ENCODE results near the gene NUP188. TPM values are rescaled to one million over a fixed set of nuclear protein-coding genes. Genes with fewer than 3 reads are reported as not detected.

Gene NUP188
- total RNA-seq, 1 experiment from 2014 or later: 136 TPM

DNA sequence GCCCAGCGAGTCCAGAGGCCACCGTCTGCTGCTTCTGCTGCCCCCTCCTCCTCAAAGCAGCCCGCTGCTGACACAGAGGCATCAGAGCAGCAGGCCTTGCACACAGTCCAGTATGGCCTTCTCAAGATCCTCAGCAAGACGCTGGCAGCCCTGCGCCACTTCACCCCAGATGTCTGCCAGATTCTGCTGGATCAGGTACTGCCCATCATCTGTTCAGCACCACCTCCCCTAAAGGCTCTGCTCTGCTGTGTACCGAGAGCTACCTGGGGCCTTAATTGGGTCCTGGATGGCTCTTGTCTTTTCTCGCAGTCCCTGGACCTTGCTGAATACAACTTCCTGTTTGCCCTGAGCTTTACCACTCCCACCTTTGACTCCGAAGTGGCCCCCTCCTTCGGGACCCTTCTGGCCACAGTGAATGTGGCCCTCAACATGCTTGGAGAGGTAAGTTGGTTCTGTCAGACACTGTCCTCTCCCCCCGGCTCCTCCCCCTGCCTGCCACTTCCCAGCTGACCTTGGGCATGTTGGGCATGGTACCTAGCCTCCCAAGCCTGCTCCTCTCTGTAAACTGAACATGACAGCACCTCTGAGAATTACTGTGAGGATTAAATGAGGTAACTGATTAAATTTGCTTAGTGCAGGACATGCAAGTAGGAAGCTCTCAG, 58.0 kb downstream of the NUP188 start:
- Histone ChIP-seq H3K36me3 (peaks cover 76% of the 10 kb centered on the region), H3K4me1 (no peaks in the 10 kb centered on the region), H3K27me3 (no peaks in the 10 kb centered on the region), H3K9me3 (replicated peaks) (no peaks in the 10 kb centered on the region), H3K27ac (no peak overlapping the region), H3K4me3 (no peak overlapping the region)
- no peak for DNase-seq

GRCh38 chr9:129006328-129007034, 59.0 kb downstream of the NUP188 start:
- H3K27ac ChIP-seq: no peak overlapping the region
- no peaks in the 10 kb centered on the region for H3K27me3 ChIP-seq
- peaks cover 5% of the 10 kb centered on the region; the same call in 1 of the 2 replicates for H3K4me1 ChIP-seq
- peak; percentile 77 to 85 for DNase-seq
- H3K9me3 ChIP-seq (replicated peaks): no peaks in the 10 kb centered on the region
- no peak overlapping the region for H3K4me3 ChIP-seq
- peaks cover 69% of the 10 kb centered on the region for H3K36me3 ChIP-seq

- H3K4me1 ChIP-seq: peaks cover 12% of the 10 kb centered on the region; the same call in 1 of the 2 replicates
- peak in 1 of 2 experiments; percentile 45 for DNase-seq
- no peaks in the 10 kb centered on the region for H3K27me3 ChIP-seq
- H3K4me3 ChIP-seq: no peak overlapping the region
- H3K27ac ChIP-seq: no peak overlapping the region
- H3K36me3 ChIP-seq: peaks cover 62% of the 10 kb centered on the region
- no peaks in the 10 kb centered on the region for H3K9me3 ChIP-seq (replicated peaks)
These were observed 59.7 kb downstream of the NUP188 start for GRCh38 chr9:129007035-129007765.

- Histone ChIP-seq H3K27ac (no peak overlapping the region), H3K9me3 (replicated peaks) (no peaks in the 10 kb centered on the region), H3K36me3 (peaks cover 55% of the 10 kb centered on the region), H3K27me3 (no peaks in the 10 kb centered on the region), H3K4me1 (peaks cover 13% of the 10 kb centered on the region; the same call in 1 of the 2 replicates), H3K4me3 (no peak overlapping the region)
- no peak for DNase-seq
These were observed 60.4 kb downstream of the NUP188 start for GRCh38 chr9:129007766-129008468.

DNA sequence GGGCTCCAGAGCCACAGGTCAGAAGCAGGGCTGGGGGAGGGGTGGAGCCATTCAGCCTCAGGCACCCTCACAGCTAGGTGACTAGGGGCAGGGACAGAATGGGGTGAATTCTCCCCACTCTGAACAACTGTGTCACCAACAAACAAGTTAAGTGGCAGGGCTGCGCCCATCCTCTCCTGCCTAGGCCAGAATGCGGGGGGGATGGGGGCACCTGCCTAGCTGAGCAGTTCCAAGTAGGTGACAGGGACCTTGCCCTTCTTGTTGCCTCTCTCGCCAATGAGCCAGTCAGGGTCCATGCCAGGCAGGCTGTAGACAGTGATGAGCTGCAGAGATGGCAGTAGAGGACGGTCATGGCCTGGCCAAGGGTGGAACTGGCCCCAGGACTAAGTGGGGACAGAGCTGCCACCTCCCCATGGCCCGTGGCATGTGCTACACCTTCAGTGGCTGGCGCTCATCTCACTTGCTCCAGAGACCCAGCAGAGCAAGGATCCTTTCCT, 61.0 kb downstream of the NUP188 start:
- H3K4me1 ChIP-seq: peaks cover 13% of the 10 kb centered on the region; the same call in 1 of the 2 replicates
- H3K36me3 ChIP-seq: peaks cover 49% of the 10 kb centered on the region

GRCh38 chr9:129008986-129009583, 61.6 kb downstream of the NUP188 start:
- Histone ChIP-seq H3K27me3 (no peaks in the 10 kb centered on the region), H3K27ac (no peak overlapping the region), H3K36me3 (peaks cover 43% of the 10 kb centered on the region), H3K9me3 (replicated peaks) (no peaks in the 10 kb centered on the region), H3K4me1 (peaks cover 13% of the 10 kb centered on the region; the same call in 1 of the 2 replicates), H3K4me3 (no peak overlapping the region)
- no peak for DNase-seq

More for the DNA sequence above, 61.0 kb downstream of the NUP188 start:
- DNase-seq: no peak
- Histone ChIP-seq H3K4me3 (no peak overlapping the region), H3K27ac (no peak overlapping the region), H3K9me3 (replicated peaks) (no peaks in the 10 kb centered on the region), H3K27me3 (no peaks in the 10 kb centered on the region)

DNA sequence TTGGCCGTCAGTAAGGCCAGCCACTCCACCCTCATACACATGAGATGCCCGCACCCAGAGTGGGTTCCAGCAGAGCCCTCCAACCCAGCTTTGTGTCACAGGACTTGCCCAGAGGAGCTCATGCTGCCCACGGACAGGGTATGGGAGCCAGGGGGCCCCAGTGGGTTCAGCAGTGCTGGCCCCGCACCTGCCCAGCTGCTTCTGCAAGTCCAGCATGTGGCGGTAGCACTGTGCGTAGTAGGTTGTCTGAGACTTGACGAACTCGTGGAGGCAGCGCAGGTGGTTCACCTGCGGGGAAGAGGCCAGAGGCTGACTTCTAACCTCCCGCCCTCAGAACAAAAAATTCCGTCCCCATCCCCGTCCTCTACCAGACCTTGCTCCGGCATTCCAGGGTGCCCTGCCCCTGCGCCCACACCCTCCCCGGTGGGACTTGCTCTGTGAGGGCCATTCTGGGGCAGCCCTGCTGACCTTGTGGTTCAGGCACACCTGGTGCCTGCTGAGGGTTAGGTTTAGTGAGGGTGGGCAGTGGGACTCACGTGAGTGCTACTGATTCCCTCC, 62.2 kb downstream of the NUP188 start:
- Histone ChIP-seq H3K27ac (no peak overlapping the region), H3K36me3 (peaks cover 39% of the 10 kb centered on the region), H3K4me3 (no peak overlapping the region), H3K9me3 (replicated peaks) (no peaks in the 10 kb centered on the region), H3K4me1 (peaks cover 13% of the 10 kb centered on the region; the same call in 1 of the 2 replicates), H3K27me3 (no peaks in the 10 kb centered on the region)
- DNase-seq: no peak

GRCh38 chr9:129010267-129010975, 62.9 kb downstream of the NUP188 start:
- Histone ChIP-seq H3K4me3 (no peak overlapping the region), H3K9me3 (replicated peaks) (no peaks in the 10 kb centered on the region), H3K27ac (no peak overlapping the region), H3K36me3 (peaks cover 33% of the 10 kb centered on the region), H3K27me3 (no peaks in the 10 kb centered on the region), H3K4me1 (peaks cover 13% of the 10 kb centered on the region; the same call in 1 of the 2 replicates)
- DNase-seq: no peak

DNA sequence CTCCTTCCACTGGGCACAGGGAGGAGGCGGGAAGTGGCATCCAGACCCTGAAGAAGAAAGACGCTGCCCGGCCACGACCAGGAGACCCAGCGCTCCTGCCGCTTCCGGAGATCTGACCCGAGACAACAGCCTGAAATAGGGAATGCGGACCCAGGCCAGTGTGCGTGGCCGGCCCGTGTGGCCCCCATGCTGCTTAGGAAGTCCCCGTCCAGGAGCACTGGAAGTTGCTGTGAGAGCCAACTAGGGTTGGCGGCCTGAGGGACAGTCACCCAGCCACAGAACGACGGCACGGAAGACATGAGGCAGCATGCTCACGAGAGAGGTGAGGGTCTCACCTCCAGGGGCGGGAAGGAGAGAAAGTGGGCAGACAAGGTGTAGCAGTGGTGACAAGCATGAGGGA, 63.7 kb downstream of the NUP188 start:
- peak overlapping the region; percentile 49 for H3K27ac ChIP-seq

DNA sequence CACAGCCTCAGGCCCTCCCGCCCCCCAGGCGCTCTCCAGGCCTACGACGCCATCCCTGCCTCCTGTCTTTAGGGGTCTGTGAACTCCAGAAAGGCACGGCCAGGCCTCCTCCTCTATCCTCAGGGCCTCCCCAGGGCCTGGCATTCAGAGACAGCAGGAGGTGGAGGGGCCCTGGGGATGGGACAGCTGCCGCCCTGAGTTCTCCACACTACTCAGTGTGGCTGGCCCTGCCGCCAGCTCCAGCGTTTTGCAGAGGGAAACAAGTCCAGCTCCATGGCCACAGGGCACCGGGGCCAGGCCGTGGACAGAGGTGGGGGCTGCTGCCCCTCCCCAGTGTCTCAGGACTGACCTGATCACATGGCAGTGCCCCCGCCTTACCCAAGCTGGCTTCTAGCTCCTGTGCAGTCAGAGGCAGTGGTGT, 64.3 kb downstream of the NUP188 start:
- DNase-seq: peak; percentile 81 to 82
- Histone ChIP-seq H3K27me3 (no peaks in the 10 kb centered on the region), H3K36me3 (peaks cover 22% of the 10 kb centered on the region), H3K9me3 (replicated peaks) (no peaks in the 10 kb centered on the region), H3K4me3 (no peak overlapping the region), H3K4me1 (peaks cover 13% of the 10 kb centered on the region; the same call in 1 of the 2 replicates), H3K27ac (peak overlapping the region; percentile 49)

More for the DNA sequence above, 63.7 kb downstream of the NUP188 start:
- Histone ChIP-seq H3K4me1 (peaks cover 13% of the 10 kb centered on the region; the same call in 1 of the 2 replicates), H3K36me3 (peaks cover 26% of the 10 kb centered on the region), H3K27me3 (no peaks in the 10 kb centered on the region), H3K4me3 (no peak overlapping the region), H3K9me3 (replicated peaks) (no peaks in the 10 kb centered on the region)
- no peak for DNase-seq

- Histone ChIP-seq H3K27ac (peak overlapping the region; percentile 49), H3K27me3 (no peaks in the 10 kb centered on the region), H3K9me3 (replicated peaks) (no peaks in the 10 kb centered on the region), H3K4me3 (no peak overlapping the region), H3K36me3 (peaks cover 16% of the 10 kb centered on the region), H3K4me1 (peaks cover 13% of the 10 kb centered on the region; the same call in 1 of the 2 replicates)
- no peak for DNase-seq
These were observed 64.8 kb downstream of the NUP188 start for GRCh38 chr9:129012343-129012742.

- no peak overlapping the region for H3K4me3 ChIP-seq
- H3K36me3 ChIP-seq: peaks cover 10% of the 10 kb centered on the region; the same call in 1 of the 2 replicates
- no peaks in the 10 kb centered on the region for H3K9me3 ChIP-seq (replicated peaks)
- H3K27ac ChIP-seq: no peak overlapping the region
- no peaks in the 10 kb centered on the region for H3K27me3 ChIP-seq
- peaks cover 13% of the 10 kb centered on the region; the same call in 1 of the 2 replicates for H3K4me1 ChIP-seq
- no peak for DNase-seq
These were observed 65.5 kb downstream of the NUP188 start for GRCh38 chr9:129012893-129013448.

DNA sequence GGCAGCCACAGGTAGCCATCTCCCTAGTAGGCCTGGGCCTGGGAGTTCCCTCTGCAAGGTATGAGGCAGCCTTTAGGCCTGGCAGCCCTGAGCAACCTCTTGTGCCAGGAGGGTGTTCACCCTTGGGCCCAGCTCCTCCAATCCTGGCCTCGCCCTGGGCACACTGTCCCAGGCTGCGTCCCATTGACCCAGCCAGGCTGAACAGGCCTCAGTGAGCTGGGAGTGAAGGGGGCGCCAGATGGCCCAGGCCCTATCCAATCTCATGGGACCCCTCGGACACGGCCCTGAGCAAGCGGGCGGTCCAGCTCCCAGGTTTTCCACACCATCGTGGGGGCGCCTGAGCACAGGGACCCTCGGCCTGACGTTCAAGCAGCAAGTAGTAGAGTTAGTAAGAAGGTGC, 66.2 kb downstream of the NUP188 start:
- H3K36me3 ChIP-seq: peaks cover 3% of the 10 kb centered on the region; the same call in 1 of the 2 replicates
- no peak for DNase-seq

More for the DNA sequence above, 66.2 kb downstream of the NUP188 start:
- Histone ChIP-seq H3K27ac (no peak overlapping the region), H3K27me3 (no peaks in the 10 kb centered on the region), H3K4me3 (no peak overlapping the region), H3K9me3 (replicated peaks) (no peaks in the 10 kb centered on the region), H3K4me1 (peaks cover 13% of the 10 kb centered on the region; the same call in 1 of the 2 replicates)

Data from SJCRH30 (cell line).